ENCODE results near the gene HCFC2. TPM values are rescaled to one million over a fixed set of nuclear protein-coding genes. Genes with fewer than 3 reads are reported as not detected.
"Not testable (repeated sequence)": the region's sequence is repeated elsewhere in the genome, so short reads cannot be mapped to it uniquely, and the experiment has no call there.

Gene HCFC2
- polyA plus RNA-seq (2013, experiment 1 of 2): 5.6 TPM
- polyA plus RNA-seq (2013, experiment 2 of 2): 8.2 TPM

- 0 to 1% methylated on average over 43 to 47 of the region's 74 CpGs for WGBS, 2 experiments (ENCODE audit: insufficient coverage in 2 of 2)
- Histone ChIP-seq H3K27ac (ENCODE audit: low read depth, low read length, severe bottlenecking) (peak within 1 kb of the TSS; percentile 67), H3K9me3 (ENCODE audit: control insufficient read depth, low read length) (no peaks in the 10 kb centered on the region), H3K36me3 (ENCODE audit: control insufficient read depth, insufficient read depth, low read length) (no peaks in the 10 kb centered on the region), H3K4me1 (ENCODE audit: control insufficient read depth, insufficient read depth, low read length, poor library complexity, severe bottlenecking) (no peaks in the 10 kb centered on the region), H3K4me3 (ENCODE audit: extremely low read depth, insufficient read depth, low read length, poor library complexity, severe bottlenecking) (peak within 1 kb of the TSS; percentile 90)
Observed at GRCh38 chr12:104064031-104064841, at the start of gene HCFC2. TSS of gene HCFC2 (plus strand) at chr12:104064531. CDS start at chr12:104064561, 30 bp downstream.

- H3K4me1 ChIP-seq (ENCODE audit: control insufficient read depth, insufficient read depth, low read length, poor library complexity, severe bottlenecking); H3K4me3 ChIP-seq (ENCODE audit: extremely low read depth, insufficient read depth, low read length, poor library complexity, severe bottlenecking); H3K27ac ChIP-seq (ENCODE audit: low read depth, low read length, severe bottlenecking); H3K36me3 ChIP-seq (ENCODE audit: control insufficient read depth, insufficient read depth, low read length); H3K9me3 ChIP-seq (ENCODE audit: control insufficient read depth, low read length): not testable (repeated sequence)
- no CpG with 5 or more reads among the region's 1 CpG for WGBS, 2 experiments (ENCODE audit: insufficient coverage in 2 of 2)
Observed at GRCh38 chr12:104021862-104022261, 42.5 kb upstream of the HCFC2 start.

- no peak overlapping the region for H3K27ac ChIP-seq (ENCODE audit: low read depth, low read length, severe bottlenecking)
- no peaks in the 10 kb centered on the region for H3K4me1 ChIP-seq (ENCODE audit: control insufficient read depth, insufficient read depth, low read length, poor library complexity, severe bottlenecking)
- WGBS, 2 experiments (ENCODE audit: insufficient coverage in 2 of 2): 80 to 100% methylated on average over 1 of the region's 3 CpGs
- peaks cover 9% of the 10 kb centered on the region for H3K9me3 ChIP-seq (ENCODE audit: control insufficient read depth, low read length)
- no peak overlapping the region for H3K4me3 ChIP-seq (ENCODE audit: extremely low read depth, insufficient read depth, low read length, poor library complexity, severe bottlenecking)
- H3K36me3 ChIP-seq (ENCODE audit: control insufficient read depth, insufficient read depth, low read length): no peaks in the 10 kb centered on the region
Observed at GRCh38 chr12:104022786-104023185, 41.5 kb upstream of the HCFC2 start.

- no peak overlapping the region for H3K27ac ChIP-seq (ENCODE audit: low read depth, low read length, severe bottlenecking)
- H3K4me1 ChIP-seq (ENCODE audit: control insufficient read depth, insufficient read depth, low read length, poor library complexity, severe bottlenecking): no peaks in the 10 kb centered on the region
- no peaks in the 10 kb centered on the region for H3K36me3 ChIP-seq (ENCODE audit: control insufficient read depth, insufficient read depth, low read length)
- H3K9me3 ChIP-seq (ENCODE audit: control insufficient read depth, low read length): peaks cover 9% of the 10 kb centered on the region
- no peak overlapping the region for H3K4me3 ChIP-seq (ENCODE audit: extremely low read depth, insufficient read depth, low read length, poor library complexity, severe bottlenecking)
- WGBS, 2 experiments (ENCODE audit: insufficient coverage in 2 of 2): no CpG with 5 or more reads among the region's 2 CpGs
Observed at GRCh38 chr12:104023710-104024109, 40.6 kb upstream of the HCFC2 start.

GRCh38 chr12:104024348-104024747 lies 40.0 kb upstream of the HCFC2 start:
- WGBS, 2 experiments (ENCODE audit: insufficient coverage in 2 of 2): 82 to 97% methylated on average over 3 to 5 of the region's 6 CpGs
- H3K4me1 ChIP-seq (ENCODE audit: control insufficient read depth, insufficient read depth, low read length, poor library complexity, severe bottlenecking): no peaks in the 10 kb centered on the region
- no peaks in the 10 kb centered on the region for H3K36me3 ChIP-seq (ENCODE audit: control insufficient read depth, insufficient read depth, low read length)
- H3K27ac ChIP-seq (ENCODE audit: low read depth, low read length, severe bottlenecking): no peak overlapping the region
- no peak overlapping the region for H3K4me3 ChIP-seq (ENCODE audit: extremely low read depth, insufficient read depth, low read length, poor library complexity, severe bottlenecking)
- H3K9me3 ChIP-seq (ENCODE audit: control insufficient read depth, low read length): peaks cover 9% of the 10 kb centered on the region

GRCh38 chr12:104025771-104026170 lies 38.6 kb upstream of the HCFC2 start:
- Histone ChIP-seq H3K9me3 (ENCODE audit: control insufficient read depth, low read length) (peaks cover 9% of the 10 kb centered on the region), H3K36me3 (ENCODE audit: control insufficient read depth, insufficient read depth, low read length) (no peaks in the 10 kb centered on the region), H3K27ac (ENCODE audit: low read depth, low read length, severe bottlenecking) (no peak overlapping the region), H3K4me3 (ENCODE audit: extremely low read depth, insufficient read depth, low read length, poor library complexity, severe bottlenecking) (no peak overlapping the region), H3K4me1 (ENCODE audit: control insufficient read depth, insufficient read depth, low read length, poor library complexity, severe bottlenecking) (no peaks in the 10 kb centered on the region)
- WGBS, 2 experiments (ENCODE audit: insufficient coverage in 2 of 2): 76 to 86% methylated on average over 2 of the region's 2 CpGs

GRCh38 chr12:104026841-104027599 lies 37.3 kb upstream of the HCFC2 start:
- 33 to 80% methylated on average over 1 to 2 of the region's 5 CpGs for WGBS, 2 experiments (ENCODE audit: insufficient coverage in 2 of 2)
- H3K4me3 ChIP-seq (ENCODE audit: extremely low read depth, insufficient read depth, low read length, poor library complexity, severe bottlenecking): no peak overlapping the region
- no peaks in the 10 kb centered on the region for H3K4me1 ChIP-seq (ENCODE audit: control insufficient read depth, insufficient read depth, low read length, poor library complexity, severe bottlenecking)
- H3K9me3 ChIP-seq (ENCODE audit: control insufficient read depth, low read length): peaks cover 9% of the 10 kb centered on the region
- H3K27ac ChIP-seq (ENCODE audit: low read depth, low read length, severe bottlenecking): no peak overlapping the region
- no peaks in the 10 kb centered on the region for H3K36me3 ChIP-seq (ENCODE audit: control insufficient read depth, insufficient read depth, low read length)

- H3K36me3 ChIP-seq (ENCODE audit: control insufficient read depth, insufficient read depth, low read length); H3K9me3 ChIP-seq (ENCODE audit: control insufficient read depth, low read length); H3K27ac ChIP-seq (ENCODE audit: low read depth, low read length, severe bottlenecking); H3K4me1 ChIP-seq (ENCODE audit: control insufficient read depth, insufficient read depth, low read length, poor library complexity, severe bottlenecking); H3K4me3 ChIP-seq (ENCODE audit: extremely low read depth, insufficient read depth, low read length, poor library complexity, severe bottlenecking): not testable (repeated sequence)
- no CpG with 5 or more reads among the region's 27 CpGs for WGBS, 2 experiments (ENCODE audit: insufficient coverage in 2 of 2)
Observed at GRCh38 chr12:104030596-104030995, 33.7 kb upstream of the HCFC2 start.

- WGBS, 2 experiments (ENCODE audit: insufficient coverage in 2 of 2): 67 to 89% methylated on average over 1 of the region's 2 CpGs
- not testable (repeated sequence) for H3K9me3 ChIP-seq (ENCODE audit: control insufficient read depth, low read length); H3K36me3 ChIP-seq (ENCODE audit: control insufficient read depth, insufficient read depth, low read length); H3K27ac ChIP-seq (ENCODE audit: low read depth, low read length, severe bottlenecking); H3K4me3 ChIP-seq (ENCODE audit: extremely low read depth, insufficient read depth, low read length, poor library complexity, severe bottlenecking); H3K4me1 ChIP-seq (ENCODE audit: control insufficient read depth, insufficient read depth, low read length, poor library complexity, severe bottlenecking)
Observed at GRCh38 chr12:104036143-104036542, 28.2 kb upstream of the HCFC2 start.

GRCh38 chr12:104039769-104040168 lies 24.6 kb upstream of the HCFC2 start:
- H3K4me1 ChIP-seq (ENCODE audit: control insufficient read depth, insufficient read depth, low read length, poor library complexity, severe bottlenecking); H3K4me3 ChIP-seq (ENCODE audit: extremely low read depth, insufficient read depth, low read length, poor library complexity, severe bottlenecking); H3K9me3 ChIP-seq (ENCODE audit: control insufficient read depth, low read length); H3K27ac ChIP-seq (ENCODE audit: low read depth, low read length, severe bottlenecking); H3K36me3 ChIP-seq (ENCODE audit: control insufficient read depth, insufficient read depth, low read length): not testable (repeated sequence)
- WGBS, 2 experiments (ENCODE audit: insufficient coverage in 2 of 2): no CpG with 5 or more reads among the region's 1 CpG

GRCh38 chr12:104042580-104042979 lies 21.8 kb upstream of the HCFC2 start:
- 90 to 100% methylated on average over 1 of the region's 1 CpG for WGBS, 2 experiments (ENCODE audit: insufficient coverage in 2 of 2)
- H3K9me3 ChIP-seq (ENCODE audit: control insufficient read depth, low read length): no peaks in the 10 kb centered on the region
- no peaks in the 10 kb centered on the region for H3K4me1 ChIP-seq (ENCODE audit: control insufficient read depth, insufficient read depth, low read length, poor library complexity, severe bottlenecking)
- no peak overlapping the region for H3K27ac ChIP-seq (ENCODE audit: low read depth, low read length, severe bottlenecking)
- no peaks in the 10 kb centered on the region for H3K36me3 ChIP-seq (ENCODE audit: control insufficient read depth, insufficient read depth, low read length)
- no peak overlapping the region for H3K4me3 ChIP-seq (ENCODE audit: extremely low read depth, insufficient read depth, low read length, poor library complexity, severe bottlenecking)

Measured in mesodermal cell (in vitro differentiated cells).